CD14-positive monocyte (primary cell): ENCODE results near the gene MYO5B. TPM values are rescaled to one million over a fixed set of nuclear protein-coding genes. Genes with fewer than 3 reads are reported as not detected.

Source experiments
- DNase-seq, 3 donors: peaks; one replicate each; pipeline ENCODE4 v3.0.0-alpha.2; 2011 to 2022
- H2AFZ ChIP-seq: 2 replicates; pipeline ENCODE4 v1.6.0; 2012; ENCODE audit warnings: mild to moderate bottlenecking, low read depth, low read length, inconsistent platforms; ENCODE audit not compliant: insufficient read depth, poor library complexity, severe bottlenecking
- H3K27ac ChIP-seq, 2 donors: 1 replicate in 1 of 2; 2 replicates in 1 of 2; pipeline ENCODE4 v1.5.1; 2012 to 2013; ENCODE audit warnings: low read length in 2 of 2, control low read depth in 1 of 2, inconsistent platforms in 1 of 2, low read depth in 1 of 2, mild to moderate bottlenecking in 1 of 2
- H3K27me3 ChIP-seq, 2 donors: one replicate each; pipeline versions ENCODE4 v1.6.0 to v1.6.1; 2011 to 2013; ENCODE audit warnings: low read length in 2 of 2; ENCODE audit not compliant: control insufficient read depth in 2 of 2, insufficient read depth in 2 of 2
- H3K36me3 ChIP-seq, 2 donors: replicated peaks in 1 of 2; 1 replicate in 1 of 2; 2 replicates in 1 of 2; pipeline versions ENCODE4 v1.5.1 to v1.6.1; 2012 to 2013; ENCODE audit warnings: low read length in 2 of 2, control low read depth in 1 of 2, inconsistent platforms in 1 of 2, mild to moderate bottlenecking in 1 of 2; ENCODE audit not compliant: insufficient read depth in 2 of 2, control insufficient read depth in 1 of 2
- H3K4me1 ChIP-seq, 2 donors: 1 replicate in 1 of 2; 2 replicates in 1 of 2; pipeline versions ENCODE4 v1.5.1 to v1.6.1; 2012 to 2013; ENCODE audit warnings: low read length in 2 of 2, control low read depth in 1 of 2, inconsistent platforms in 1 of 2, mild to moderate bottlenecking in 1 of 2, moderate library complexity in 1 of 2; ENCODE audit not compliant: insufficient read depth in 2 of 2, control insufficient read depth in 1 of 2
- H3K4me2 ChIP-seq: replicated peaks from 2 replicates; pipeline ENCODE3; 2012; ENCODE audit warnings: low read length, moderate library complexity, mild to moderate bottlenecking; ENCODE audit not compliant: poor library complexity, severe bottlenecking; ENCODE audit errors: extremely low read depth
- H3K4me3 ChIP-seq, 3 experiments: fragments of 200-600 bp in 1 of 3; sonication (generic) in 1 of 3; replicated peaks in 1 of 3; 1 replicate in 2 of 3; 2 replicates in 1 of 3; pipeline ENCODE4 v1.5.1; 2011 to 2013; ENCODE audit warnings: low read length in 3 of 3, mild to moderate bottlenecking in 3 of 3, control low read depth in 2 of 3, low read depth in 2 of 3, inconsistent platforms in 1 of 3, moderate library complexity in 1 of 3
- H3K79me2 ChIP-seq: 2 replicates; pipeline ENCODE4 v1.6.0; 2012; ENCODE audit warnings: mild to moderate bottlenecking, control low read depth, inconsistent platforms, low read length, moderate library complexity; ENCODE audit not compliant: insufficient read depth
- H3K9ac ChIP-seq: 2 replicates; pipeline ENCODE4 v1.6.0; 2017; ENCODE audit warnings: low read length, mild to moderate bottlenecking; ENCODE audit not compliant: insufficient read depth, poor library complexity, severe bottlenecking
- H3K9me3 ChIP-seq, 2 donors: replicated peaks in 1 of 2; 1 replicate in 1 of 2; 2 replicates in 1 of 2; pipeline versions ENCODE4 v1.5.1 to v1.6.1; 2012 to 2013; ENCODE audit warnings: low read length in 2 of 2, control low read depth in 1 of 2; ENCODE audit not compliant: control insufficient read depth in 1 of 2, insufficient read depth in 1 of 2
- H4K20me1 ChIP-seq: 2 replicates; pipeline ENCODE4 v1.6.0; 2012; ENCODE audit warnings: mild to moderate bottlenecking, low read length, control low read depth, moderate library complexity; ENCODE audit not compliant: insufficient read depth
- H3K27ac Mint-ChIP-seq, 7 donors: one replicate each; pipeline ENCODE4 v1.8.0; 2020; ENCODE audit warnings: mild to moderate bottlenecking in 7 of 7, mixed read lengths in 7 of 7, moderate library complexity in 6 of 7, inconsistent platforms in 2 of 7
- H3K27me3 Mint-ChIP-seq, 3 donors: one replicate each; pipeline ENCODE4 v1.8.0; 2021 to 2022; ENCODE audit warnings: low read depth in 3 of 3, mild to moderate bottlenecking in 3 of 3, mixed read lengths in 3 of 3, moderate library complexity in 3 of 3, inconsistent platforms in 1 of 3
- H3K36me3 Mint-ChIP-seq, 2 donors: one replicate each; pipeline ENCODE4 v1.8.0; 2020; ENCODE audit warnings: mixed read lengths in 2 of 2, inconsistent platforms in 1 of 2, mild to moderate bottlenecking in 1 of 2
- H3K4me1 Mint-ChIP-seq: one replicate; pipeline ENCODE4 v1.8.0; 2020; ENCODE audit warnings: mild to moderate bottlenecking, mixed read lengths
- H3K4me3 Mint-ChIP-seq, 2 donors: one replicate each; pipeline ENCODE4 v1.8.0; 2020; ENCODE audit warnings: mild to moderate bottlenecking in 2 of 2, mixed read lengths in 2 of 2, moderate library complexity in 1 of 2
- H3K9me3 Mint-ChIP-seq, 7 donors: one replicate each; pipeline ENCODE4 v1.8.0; 2020 to 2022; ENCODE audit warnings: mixed read lengths in 7 of 7, mild to moderate bottlenecking in 6 of 7, moderate library complexity in 6 of 7, inconsistent platforms in 2 of 7
- WGBS: methylation state at CpG from one replicate; pipeline ENCODE4 v1.1.5; 2013; ENCODE audit warnings: missing lambda C conversion rate; ENCODE audit not compliant: insufficient coverage; 5-methylcytosine and 5-hydroxymethylcytosine counted together
- intact Hi-C, 2 donors: fragments of 100-400 bp; cut with micrococcal nuclease; formaldehyde crosslinking; loops; one replicate each; pipeline versions ENCODE4 v1.15.0 to v1.15.1; 2023
- polyA plus RNA-seq, 3 donors: library from polyadenylated mRNA; depleted of rRNA in 1 of 3; unstranded in 2 of 3; stranded (reverse) in 1 of 3; fragments of 300-500 nt in 2 of 3; fragments of >200 nt in 1 of 3; fragmentation: Illumina TruSeq in 2 of 3; gene quantifications; 1 replicate in 2 of 3; 2 replicates in 1 of 3; pipeline ENCODE4 v1.2.3, GENCODE V29; 2012 to 2021
- TF ChIP-seq, protein P1 (sequence below): fragments of 200-600 bp; IDR thresholded peaks from one replicate; pipeline ENCODE4 v1.8.0; 2022; ENCODE audit warnings: antibody characterized with exemption, mild to moderate bottlenecking

MYO5B gene
- polyA plus RNA-seq, 3 donors: 0.04 TPM; not detected in 2

DNA sequence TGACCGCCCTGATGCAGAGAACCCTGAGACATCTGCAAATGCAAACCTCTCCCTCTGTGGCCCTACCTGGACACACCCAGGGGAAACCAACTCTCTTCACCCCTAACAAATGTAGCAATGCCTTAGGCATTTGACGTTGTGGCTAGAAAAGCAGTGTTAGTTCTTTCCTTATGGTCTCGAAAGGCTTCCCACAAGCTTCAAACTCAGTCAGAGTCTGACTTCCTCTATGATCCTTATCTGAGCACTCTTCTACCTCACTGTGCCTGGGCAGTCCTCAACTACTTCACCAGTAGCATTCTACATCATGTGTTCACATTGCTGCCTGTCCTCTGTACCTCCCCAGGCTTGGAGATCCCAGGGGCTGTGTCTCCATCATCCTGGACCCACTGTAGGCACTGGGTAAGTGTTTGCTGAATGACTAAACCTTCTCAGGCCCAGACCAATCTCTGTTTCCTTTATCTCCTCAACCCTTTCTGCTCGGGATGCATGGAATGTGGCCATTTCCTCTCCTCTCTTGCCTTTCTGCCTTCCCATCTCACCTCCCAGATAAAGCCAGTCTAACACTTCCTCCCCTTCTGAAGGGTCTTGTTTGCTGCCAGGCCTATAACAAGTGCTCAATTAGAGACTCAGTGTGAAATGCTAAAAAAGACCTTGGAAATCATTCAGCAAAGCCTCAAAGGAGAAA lies 289.9 kb downstream of the MYO5B start:
- Histone ChIP-seq H3K36me3 (no peaks in the 10 kb centered on the region), H3K4me1 (no peaks in the 10 kb centered on the region), H4K20me1 (no peaks in the 10 kb centered on the region), H3K79me2 (no peaks in the 10 kb centered on the region), H3K27ac (no peak overlapping the region), H3K9me3 (no peaks in the 10 kb centered on the region), H3K4me2 (no peak overlapping the region), H3K4me3 (no peak overlapping the region), H2AFZ (no peak overlapping the region), H3K27me3 (no peaks in the 10 kb centered on the region), H3K9ac (no peak overlapping the region)
- intact Hi-C loops: no loop called here
- WGBS: 0% methylated on average over 3 of the region's 4 CpGs
- peaks cover 0 to 9% (median 3%) of the 10 kb centered on the region in 3 donors for H3K27me3 Mint-ChIP-seq
- no peak overlapping the region for H3K27ac Mint-ChIP-seq
- no peak overlapping the region for H3K4me3 Mint-ChIP-seq
- H3K9me3 Mint-ChIP-seq: peaks cover 0 to 4% (median 0%) of the 10 kb centered on the region in 7 donors
- TF ChIP-seq, protein P1, sequence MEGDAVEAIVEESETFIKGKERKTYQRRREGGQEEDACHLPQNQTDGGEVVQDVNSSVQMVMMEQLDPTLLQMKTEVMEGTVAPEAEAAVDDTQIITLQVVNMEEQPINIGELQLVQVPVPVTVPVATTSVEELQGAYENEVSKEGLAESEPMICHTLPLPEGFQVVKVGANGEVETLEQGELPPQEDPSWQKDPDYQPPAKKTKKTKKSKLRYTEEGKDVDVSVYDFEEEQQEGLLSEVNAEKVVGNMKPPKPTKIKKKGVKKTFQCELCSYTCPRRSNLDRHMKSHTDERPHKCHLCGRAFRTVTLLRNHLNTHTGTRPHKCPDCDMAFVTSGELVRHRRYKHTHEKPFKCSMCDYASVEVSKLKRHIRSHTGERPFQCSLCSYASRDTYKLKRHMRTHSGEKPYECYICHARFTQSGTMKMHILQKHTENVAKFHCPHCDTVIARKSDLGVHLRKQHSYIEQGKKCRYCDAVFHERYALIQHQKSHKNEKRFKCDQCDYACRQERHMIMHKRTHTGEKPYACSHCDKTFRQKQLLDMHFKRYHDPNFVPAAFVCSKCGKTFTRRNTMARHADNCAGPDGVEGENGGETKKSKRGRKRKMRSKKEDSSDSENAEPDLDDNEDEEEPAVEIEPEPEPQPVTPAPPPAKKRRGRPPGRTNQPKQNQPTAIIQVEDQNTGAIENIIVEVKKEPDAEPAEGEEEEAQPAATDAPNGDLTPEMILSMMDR: no peak
- no peak for DNase-seq
- H3K4me1 Mint-ChIP-seq: no peaks in the 10 kb centered on the region
- H3K36me3 Mint-ChIP-seq: no peaks in the 10 kb centered on the region

DNA sequence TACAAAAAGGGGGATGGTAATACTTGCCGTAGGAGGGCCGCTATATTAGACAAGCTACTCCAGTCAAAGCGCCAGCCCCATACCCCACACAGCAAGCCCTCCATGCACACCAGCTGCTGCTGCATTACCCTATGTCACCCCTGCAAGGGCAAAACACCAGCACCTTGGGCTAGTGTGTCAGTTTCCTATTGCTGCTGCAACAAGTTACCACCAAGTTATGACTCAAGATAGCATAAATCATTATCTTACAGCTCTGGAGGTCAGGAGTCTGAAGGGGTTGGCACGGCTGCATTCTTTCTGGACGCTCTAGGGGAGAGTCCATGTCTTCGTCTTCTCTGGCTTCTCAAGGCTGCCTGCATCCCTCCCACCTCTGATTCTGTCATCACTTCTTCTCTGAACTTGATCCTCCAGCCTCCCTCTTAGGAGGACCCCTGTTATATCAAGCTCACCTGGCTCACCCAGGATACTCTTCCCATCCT lies 293.0 kb downstream of the MYO5B start:
- Histone ChIP-seq H4K20me1 (no peaks in the 10 kb centered on the region), H3K9ac (no peak overlapping the region), H2AFZ (no peak overlapping the region), H3K4me3 (no peak overlapping the region), H3K27me3 (no peaks in the 10 kb centered on the region), H3K4me1 (no peaks in the 10 kb centered on the region), H3K4me2 (no peak overlapping the region), H3K9me3 (no peaks in the 10 kb centered on the region), H3K27ac (no peak overlapping the region), H3K36me3 (no peaks in the 10 kb centered on the region), H3K79me2 (no peaks in the 10 kb centered on the region)
- Mint-ChIP-seq H3K36me3 (no peaks in the 10 kb centered on the region), H3K27me3 (peaks cover 0 to 3% (median 0%) of the 10 kb centered on the region in 3 donors), H3K4me1 (no peaks in the 10 kb centered on the region), H3K27ac (no peak overlapping the region), H3K9me3 (peaks cover 0 to 4% (median 0%) of the 10 kb centered on the region in 7 donors), H3K4me3 (no peak overlapping the region)
- 100% methylated on average over 1 of the region's 6 CpGs for WGBS
- intact Hi-C loops: no loop called here
- DNase-seq: no peak
- TF ChIP-seq, protein P1: no peak
